H9 (cell line): ENCODE results near the gene NCOA6. TPM values are rescaled to one million over a fixed set of nuclear protein-coding genes. Genes with fewer than 3 reads are reported as not detected.

Source experiments
- DNase-seq: peaks from one replicate; pipeline ENCODE4 v3.0.0-alpha.2; 2017
- H2AFZ ChIP-seq: one replicate; pipeline ENCODE4 v1.6.1; 2013; ENCODE audit warnings: mild to moderate bottlenecking, low read length, control low read depth, moderate library complexity
- H2AK5ac ChIP-seq: 2 replicates; pipeline ENCODE4 v1.6.1; 2013; ENCODE audit warnings: low read length, control low read depth, mixed read lengths; ENCODE audit not compliant: insufficient read length
- H2BK120ac ChIP-seq: one replicate; pipeline ENCODE4 v1.6.1; 2013; ENCODE audit warnings: low read depth, mild to moderate bottlenecking, low read length, control low read depth, inconsistent platforms; ENCODE audit not compliant: poor library complexity, severe bottlenecking
- H2BK12ac ChIP-seq: 2 replicates; pipeline ENCODE4 v1.6.1; 2013; ENCODE audit warnings: low read length, control low read depth, mixed read lengths, low read depth; ENCODE audit not compliant: insufficient read length
- H2BK15ac ChIP-seq: 2 replicates; pipeline ENCODE4 v1.6.1; 2013; ENCODE audit warnings: low read depth, low read length, control low read depth
- H2BK20ac ChIP-seq: one replicate; pipeline ENCODE4 v1.6.1; 2013; ENCODE audit warnings: low read depth, mild to moderate bottlenecking, low read length, control low read depth, inconsistent platforms; ENCODE audit not compliant: poor library complexity, severe bottlenecking
- H2BK5ac ChIP-seq: 2 replicates; pipeline ENCODE4 v1.6.1; 2013; ENCODE audit warnings: low read length, control low read depth, mixed read lengths; ENCODE audit not compliant: insufficient read length
- H3K14ac ChIP-seq: 2 replicates; pipeline ENCODE4 v1.6.1; 2013; ENCODE audit warnings: low read length, control low read depth; ENCODE audit not compliant: insufficient read depth
- H3K18ac ChIP-seq: 2 replicates; pipeline ENCODE4 v1.6.1; 2013; ENCODE audit warnings: low read depth, mild to moderate bottlenecking, mixed read lengths, low read length, control low read depth; ENCODE audit not compliant: insufficient read length
- H3K23ac ChIP-seq: 2 replicates; pipeline ENCODE4 v1.6.1; 2013; ENCODE audit warnings: low read length, control low read depth, mixed read lengths, low read depth; ENCODE audit not compliant: insufficient read length
- H3K23me2 ChIP-seq: 2 replicates; pipeline ENCODE4 v1.6.1; 2013; ENCODE audit warnings: low read depth, mild to moderate bottlenecking, mixed read lengths, low read length, control low read depth; ENCODE audit not compliant: insufficient read length, poor library complexity, severe bottlenecking
- H3K27ac ChIP-seq: 2 replicates; pipeline ENCODE4 v1.5.1; 2013; ENCODE audit warnings: low read length, control low read depth, mixed read lengths, low read depth; ENCODE audit not compliant: insufficient read length
- H3K27me3 ChIP-seq: 2 replicates; pipeline ENCODE4 v1.6.1; 2013; ENCODE audit warnings: low read length, control low read depth, inconsistent platforms; ENCODE audit not compliant: insufficient read depth
- H3K4ac ChIP-seq: 2 replicates; pipeline ENCODE4 v1.6.1; 2013; ENCODE audit warnings: low read depth, mild to moderate bottlenecking, control low read depth, inconsistent platforms, low read length, moderate library complexity
- H3K4me1 ChIP-seq: 2 replicates; pipeline ENCODE4 v1.6.1; 2013; ENCODE audit warnings: low read length, control low read depth, inconsistent platforms; ENCODE audit not compliant: insufficient read depth
- H3K4me2 ChIP-seq: 2 replicates; pipeline ENCODE4 v1.6.1; 2013; ENCODE audit warnings: low read length, control low read depth, mixed read lengths; ENCODE audit not compliant: insufficient read length, insufficient read depth
- H3K56ac ChIP-seq: 2 replicates; pipeline ENCODE4 v1.6.1; 2013; ENCODE audit warnings: low read depth, mild to moderate bottlenecking, mixed read lengths, low read length, control low read depth; ENCODE audit not compliant: insufficient read length
- H3K79me1 ChIP-seq: 2 replicates; pipeline ENCODE4 v1.6.1; 2013; ENCODE audit warnings: low read depth, mild to moderate bottlenecking, moderate library complexity, low read length, control low read depth, inconsistent platforms; ENCODE audit not compliant: insufficient read depth, poor library complexity, severe bottlenecking
- H3K79me2 ChIP-seq: 2 replicates; pipeline ENCODE4 v1.6.1; 2013; ENCODE audit warnings: low read length, control low read depth, inconsistent platforms; ENCODE audit not compliant: insufficient read depth
- H3K9ac ChIP-seq: 2 replicates; pipeline ENCODE4 v1.6.1; 2013; ENCODE audit warnings: low read length, control low read depth, mixed read lengths; ENCODE audit not compliant: insufficient read length; ENCODE audit errors: extremely low read depth
- H3K9me3 ChIP-seq: one replicate; pipeline ENCODE4 v1.6.1; 2013; ENCODE audit warnings: low read depth, low read length, inconsistent platforms; ENCODE audit not compliant: control insufficient read depth
- H3T11ph ChIP-seq: one replicate; pipeline ENCODE4 v1.6.1; 2013; ENCODE audit warnings: mild to moderate bottlenecking, low read length, control low read depth, inconsistent platforms
- H4K20me1 ChIP-seq: one replicate; pipeline ENCODE4 v1.6.1; 2013; ENCODE audit not compliant: control insufficient read depth, insufficient read length, insufficient read depth
- H4K5ac ChIP-seq: 2 replicates; pipeline ENCODE4 v1.6.1; 2013; ENCODE audit warnings: low read depth, mild to moderate bottlenecking, mixed read lengths, low read length, control low read depth; ENCODE audit not compliant: insufficient read length
- H4K8ac ChIP-seq: replicated peaks from 2 replicates; pipeline ENCODE4 v1.6.1; 2013; ENCODE audit warnings: low read length, control low read depth, mixed read lengths, low read depth; ENCODE audit not compliant: insufficient read length
- H4K91ac ChIP-seq: 2 replicates; pipeline ENCODE4 v1.6.1; 2013; ENCODE audit warnings: low read depth, mild to moderate bottlenecking, moderate library complexity, mixed read lengths, low read length, control low read depth; ENCODE audit not compliant: insufficient read length
- H3K27ac Mint-ChIP-seq, 3 experiments: 2 replicates in 2 of 3; 3 replicates in 1 of 3; pipeline ENCODE4 v1.8.0; 2020 to 2021; ENCODE audit warnings: mixed read lengths in 3 of 3, mild to moderate bottlenecking in 1 of 3, moderate library complexity in 1 of 3
- H3K27me3 Mint-ChIP-seq: 2 replicates; pipeline ENCODE4 v1.8.0; 2021; ENCODE audit warnings: low read depth, mild to moderate bottlenecking, moderate library complexity, mixed read lengths
- H3K36me3 Mint-ChIP-seq, 3 experiments: 2 replicates in 2 of 3; 3 replicates in 1 of 3; pipeline ENCODE4 v1.8.0; 2020 to 2021; ENCODE audit warnings: low read depth in 3 of 3, mixed read lengths in 3 of 3; ENCODE audit not compliant: insufficient read depth in 1 of 3
- H3K4me1 Mint-ChIP-seq, 2 experiments: 2 replicates each; pipeline ENCODE4 v1.8.0; 2020; ENCODE audit warnings: mixed read lengths in 2 of 2
- H3K4me3 Mint-ChIP-seq, 2 experiments: 2 replicates in 1 of 2; 3 replicates in 1 of 2; pipeline ENCODE4 v1.8.0; 2020 to 2021; ENCODE audit warnings: mild to moderate bottlenecking in 2 of 2, mixed read lengths in 2 of 2, moderate library complexity in 1 of 2
- H3K9me3 Mint-ChIP-seq, 2 experiments: 2 replicates in 1 of 2; 3 replicates in 1 of 2; pipeline ENCODE4 v1.8.0; 2020; ENCODE audit warnings: mild to moderate bottlenecking in 2 of 2, mixed read lengths in 2 of 2, moderate library complexity in 1 of 2
- WGBS: extraction: QIAGEN DNeasy Blood & Tissue Kit; methylation state at CpG from one replicate; pipeline ENCODE4 v1.1.7; 2013; ENCODE audit warnings: missing lambda C conversion rate, low lambda C conversion rate, mixed read lengths; ENCODE audit not compliant: insufficient read length; ENCODE audit errors: extremely low coverage; 5-methylcytosine and 5-hydroxymethylcytosine counted together
- long read RNA-seq: library from polyadenylated mRNA; unstranded; transcript quantifications from one replicate; pipeline ENCODE4 v2.0.0, GENCODE V29; 2020
- total RNA-seq: library from RNA; stranded (reverse); gene quantifications from 2 replicates; pipeline ENCODE4 v1.2.1, GENCODE V29; 2021
- TF ChIP-seq, protein P1 (sequence below): fragments of 200-600 bp; sonication (generic); conservative IDR thresholded peaks from 3 replicates; pipeline ENCODE4 v1.8.0; 2021; ENCODE audit warnings: antibody characterized with exemption, mild to moderate bottlenecking

Gene NCOA6
- 23.9 and 25.2 TPM in 2 replicates for total RNA-seq
- long read RNA-seq, partial matches to known transcripts, result 10 of 15 reads
- long read RNA-seq, other reads (novel, unspliced or antisense), result 5 of 15 reads

DNA sequence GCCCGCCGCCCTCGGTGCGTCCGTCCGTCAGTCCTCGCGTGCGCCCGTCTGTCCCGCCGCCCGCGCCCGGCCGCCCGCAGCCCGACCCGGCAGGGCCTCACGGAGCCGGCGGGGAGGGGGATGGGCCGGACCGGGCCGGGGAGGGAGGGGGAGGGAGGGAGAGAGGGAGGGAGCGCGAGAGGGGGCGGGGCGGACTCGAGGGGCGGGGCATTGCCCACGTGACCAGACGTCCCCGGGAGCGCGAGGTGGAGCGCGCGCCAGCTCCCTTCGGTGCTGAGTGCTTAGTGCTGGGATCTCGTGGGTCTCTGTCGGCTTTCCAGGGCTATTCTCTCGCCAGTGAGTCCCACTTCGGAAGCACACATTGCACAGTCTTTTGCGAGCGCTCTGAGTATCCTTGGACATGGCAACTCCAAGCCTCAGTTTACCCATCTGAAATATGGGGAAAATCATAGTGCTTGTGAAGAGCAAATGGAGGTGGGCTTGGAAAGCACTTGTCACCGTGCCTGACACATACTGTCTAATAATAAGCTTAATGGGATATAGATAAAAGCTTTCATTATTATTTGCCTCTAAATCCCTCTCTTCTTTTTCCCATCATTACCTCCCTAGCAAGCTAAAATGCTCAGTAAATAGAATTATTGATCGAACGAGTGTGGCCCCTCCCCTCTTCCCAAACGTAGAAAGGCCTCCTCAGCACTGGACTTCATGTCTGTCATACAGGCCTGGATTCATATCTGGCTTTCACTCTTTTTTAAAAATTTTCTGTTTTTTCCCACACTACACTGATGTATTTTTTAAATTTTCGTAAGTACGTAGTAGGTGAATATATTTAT, at the start of gene NCOA6:
Gene NCOA6 (minus strand): TSS at position 122 of the 833 bp plus-strand sequence. CDS start 43,296 bp downstream, outside the sequence.
- Histone ChIP-seq H2BK5ac (no peak within 1 kb of the TSS), H3K23me2 (peaks cover 5% of the 10 kb centered on the region), H3K4ac (no peak within 1 kb of the TSS), H2BK15ac (no peak within 1 kb of the TSS), H2BK12ac (no peak within 1 kb of the TSS), H2BK120ac (no peak within 1 kb of the TSS), H3K79me2 (no peaks in the 10 kb centered on the region; the same call in 1 of the 2 replicates), H2AK5ac (no peak within 1 kb of the TSS), H3K14ac (peak within 1 kb of the TSS; percentile 72; the same call in 1 of the 2 replicates), H3K4me2 (peak within 1 kb of the TSS; percentile 57), H3K27ac (no peak within 1 kb of the TSS), H4K8ac (no peak within 1 kb of the TSS), H4K91ac (no peak within 1 kb of the TSS), H3K27me3 (no peaks in the 10 kb centered on the region; the same call in 1 of the 2 replicates), H3K4me1 (no peaks in the 10 kb centered on the region), H4K5ac (no peak within 1 kb of the TSS), H3K9me3 (no peaks in the 10 kb centered on the region), H3K18ac (peak within 1 kb of the TSS; percentile 0), H3K79me1 (no peaks in the 10 kb centered on the region), H4K20me1 (no peaks in the 10 kb centered on the region), H3K9ac (peak within 1 kb of the TSS; percentile 2), H3K56ac (no peak within 1 kb of the TSS), H3K23ac (no peak within 1 kb of the TSS), H3T11ph (no peak within 1 kb of the TSS), H2AFZ (peak within 1 kb of the TSS; percentile 74), H2BK20ac (no peak within 1 kb of the TSS)
- Mint-ChIP-seq H3K9me3 (no peaks in the 10 kb centered on the region), H3K27ac (peak within 1 kb of the TSS; percentile 92 to 98 (median 96)), H3K4me1 (peaks cover 11 to 22% of the 10 kb centered on the region in 2 experiments), H3K4me3 (peak within 1 kb of the TSS; percentile 90 to 99), H3K36me3 (peaks cover 0 to 5% (median 3%) of the 10 kb centered on the region in 3 experiments; a peak in 3 of 7 replicates), H3K27me3 (peaks cover 10% of the 10 kb centered on the region)
- TF ChIP-seq, protein P1, sequence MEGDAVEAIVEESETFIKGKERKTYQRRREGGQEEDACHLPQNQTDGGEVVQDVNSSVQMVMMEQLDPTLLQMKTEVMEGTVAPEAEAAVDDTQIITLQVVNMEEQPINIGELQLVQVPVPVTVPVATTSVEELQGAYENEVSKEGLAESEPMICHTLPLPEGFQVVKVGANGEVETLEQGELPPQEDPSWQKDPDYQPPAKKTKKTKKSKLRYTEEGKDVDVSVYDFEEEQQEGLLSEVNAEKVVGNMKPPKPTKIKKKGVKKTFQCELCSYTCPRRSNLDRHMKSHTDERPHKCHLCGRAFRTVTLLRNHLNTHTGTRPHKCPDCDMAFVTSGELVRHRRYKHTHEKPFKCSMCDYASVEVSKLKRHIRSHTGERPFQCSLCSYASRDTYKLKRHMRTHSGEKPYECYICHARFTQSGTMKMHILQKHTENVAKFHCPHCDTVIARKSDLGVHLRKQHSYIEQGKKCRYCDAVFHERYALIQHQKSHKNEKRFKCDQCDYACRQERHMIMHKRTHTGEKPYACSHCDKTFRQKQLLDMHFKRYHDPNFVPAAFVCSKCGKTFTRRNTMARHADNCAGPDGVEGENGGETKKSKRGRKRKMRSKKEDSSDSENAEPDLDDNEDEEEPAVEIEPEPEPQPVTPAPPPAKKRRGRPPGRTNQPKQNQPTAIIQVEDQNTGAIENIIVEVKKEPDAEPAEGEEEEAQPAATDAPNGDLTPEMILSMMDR, result no peak
- whole genome bisulfite sequencing, result no CpG with 5 or more reads among the region's 52 CpGs
- DNase-seq, result peak; percentile 57
